SK-N-DZ (cell line): ENCODE results near the gene PLEKHA7.
A peak's percentile ranks its signal among the peaks of the same experiment; 100 is the strongest.
"Not testable (repeated sequence)": the region's sequence is repeated elsewhere in the genome, so short reads cannot be mapped to it uniquely, and the experiment has no call there.

Experiments
- DNase-seq: peaks from one replicate; pipeline ENCODE4 v3.0.0-alpha.2; 2015; ENCODE audit warnings: low spot score

PLEKHA7 gene

GRCh38 chr11:16942342-16942741, 71.9 kb downstream of the PLEKHA7 start:
- no peak for DNase-seq

GRCh38 chr11:16941935-16942334, 72.3 kb downstream of the PLEKHA7 start:
- no peak for DNase-seq

DNA sequence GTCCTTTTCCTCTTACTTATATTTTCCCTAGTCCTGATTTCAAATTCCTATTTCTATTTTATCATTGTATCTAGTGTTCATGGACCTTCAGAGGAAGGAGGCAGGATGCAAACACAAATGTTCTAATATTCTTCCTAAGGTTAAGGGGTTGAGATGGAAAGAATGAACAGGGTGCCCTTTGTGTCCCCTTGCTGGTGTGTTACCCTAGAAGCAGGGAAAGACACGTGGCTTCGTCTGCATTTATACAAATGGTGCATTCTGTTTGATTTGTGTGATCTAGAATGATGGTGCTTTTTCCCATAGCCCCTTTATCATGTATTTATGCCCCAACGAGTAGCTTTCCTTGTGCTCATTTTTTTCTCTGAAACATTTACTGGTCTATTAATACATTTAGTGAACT, 76.2 kb downstream of the PLEKHA7 start:
- no peak for DNase-seq

GRCh38 chr11:16936643-16937042, 77.6 kb downstream of the PLEKHA7 start:
- no peak for DNase-seq

DNA sequence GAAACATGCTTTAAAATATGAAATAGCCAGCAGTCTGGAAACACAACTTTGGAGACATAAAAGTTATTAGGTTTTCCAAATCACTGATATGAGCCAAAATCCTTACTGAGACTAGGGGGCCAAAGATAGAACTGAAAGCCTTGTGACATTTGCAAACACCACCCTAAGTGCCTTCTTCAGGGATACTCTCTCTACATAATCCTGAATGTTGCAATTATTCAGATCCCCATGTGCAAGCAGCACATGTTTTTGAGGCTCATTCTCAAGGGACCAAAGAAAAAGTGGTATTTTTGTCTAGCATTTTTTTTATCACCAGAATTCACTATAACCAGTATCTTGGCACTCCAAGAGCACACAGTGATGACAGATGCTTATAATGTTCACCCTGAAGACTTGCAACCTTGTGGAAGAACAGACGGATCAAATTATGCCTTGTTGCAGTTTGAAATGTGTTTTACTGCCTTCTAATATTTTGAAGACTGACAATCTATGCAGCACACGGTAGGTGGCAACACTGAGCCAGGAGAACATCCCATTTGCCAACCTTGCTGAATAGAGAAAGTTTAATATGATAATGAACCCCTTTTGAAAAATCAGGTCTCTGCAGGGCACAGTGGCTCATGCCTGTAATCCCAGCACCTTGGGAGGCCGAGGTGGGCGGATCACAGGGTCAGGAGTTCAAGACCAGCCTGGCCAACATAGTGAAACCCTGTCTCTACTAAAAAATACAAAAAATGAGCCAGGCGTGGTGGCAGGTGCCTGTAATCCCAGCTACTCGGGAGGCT, 78.5 kb downstream of the PLEKHA7 start:
- DNase-seq: peak; percentile 43

DNA sequence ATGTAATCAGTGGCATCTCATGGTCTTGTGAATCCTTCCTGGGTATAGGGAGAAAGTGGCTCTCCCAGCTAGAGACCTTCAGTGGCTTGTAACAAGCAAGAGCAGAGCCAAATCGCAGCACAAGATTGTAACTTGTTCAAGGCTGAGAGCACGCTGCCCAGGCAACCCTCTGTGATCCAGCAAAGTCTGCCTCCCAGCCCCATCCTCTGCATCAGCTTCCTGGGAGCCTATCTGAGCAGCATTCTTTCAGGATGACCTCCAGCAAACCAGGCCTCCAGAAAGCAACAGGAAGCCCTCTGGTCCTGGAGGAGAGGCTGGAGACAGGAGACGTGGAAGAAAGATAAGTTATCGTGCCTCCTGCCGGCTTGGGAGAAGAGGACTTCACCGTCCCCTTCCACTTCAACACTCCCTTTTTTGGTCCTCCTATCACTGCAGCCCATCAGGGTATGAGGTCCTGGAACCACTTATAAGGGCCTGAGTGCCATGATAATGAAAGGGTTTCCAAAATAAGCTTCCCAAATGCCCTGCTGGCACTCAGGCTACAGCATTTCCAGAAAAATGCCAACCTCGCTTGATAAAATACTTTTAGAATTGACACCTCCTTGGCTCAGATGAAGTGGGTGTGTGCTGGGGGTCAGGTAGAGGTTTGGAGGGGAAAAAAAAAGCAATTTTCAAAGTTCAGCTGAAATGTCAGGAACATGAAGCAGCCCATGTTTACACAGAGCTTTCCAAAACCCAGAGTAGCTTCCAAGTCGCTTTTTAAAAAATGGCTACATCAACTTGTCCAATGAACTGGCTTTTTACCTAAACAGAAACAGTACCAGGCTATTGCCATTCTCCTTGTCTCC, 80.2 kb downstream of the PLEKHA7 start:
- no peak for DNase-seq

GRCh38 chr11:16933291-16933690, 80.9 kb downstream of the PLEKHA7 start:
- DNase-seq: no peak

GRCh38 chr11:16928044-16928443, 86.2 kb downstream of the PLEKHA7 start:
- DNase-seq: no peak

DNA sequence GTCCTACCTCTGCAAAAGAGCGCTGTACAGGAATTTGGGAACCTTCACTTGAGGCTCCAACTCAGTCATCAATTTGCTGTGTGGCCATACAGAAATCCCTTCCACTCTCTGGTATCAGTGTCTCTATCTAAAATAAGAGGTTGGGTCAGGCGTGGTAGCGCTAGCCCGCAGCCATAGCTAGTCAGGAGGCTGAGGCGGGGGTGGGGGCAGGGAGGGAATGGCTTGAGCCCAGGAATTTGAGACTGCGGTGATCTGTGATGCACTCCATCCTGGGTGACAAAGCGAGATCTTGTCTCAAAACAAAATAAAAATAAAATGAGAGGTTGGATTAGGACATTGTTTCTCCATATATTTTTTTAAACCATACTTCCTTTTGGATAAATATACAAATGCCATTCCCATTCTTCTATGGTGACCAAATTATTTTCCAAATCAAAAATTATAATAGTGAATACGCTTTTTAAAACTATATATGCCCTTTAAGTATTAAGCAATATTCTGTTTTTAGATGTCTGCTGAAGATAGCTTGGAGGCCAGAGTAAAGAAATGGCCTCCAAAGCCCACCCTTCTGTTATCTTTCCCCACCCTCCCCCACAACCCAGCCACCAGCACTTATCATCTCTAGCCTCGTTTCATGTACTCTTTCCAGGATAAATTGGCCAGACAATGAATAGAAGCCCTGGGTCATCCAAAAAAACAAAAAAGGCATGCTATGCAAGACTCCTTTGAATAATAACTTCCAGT, 87.2 kb downstream of the PLEKHA7 start:
- DNase-seq: no peak

DNA sequence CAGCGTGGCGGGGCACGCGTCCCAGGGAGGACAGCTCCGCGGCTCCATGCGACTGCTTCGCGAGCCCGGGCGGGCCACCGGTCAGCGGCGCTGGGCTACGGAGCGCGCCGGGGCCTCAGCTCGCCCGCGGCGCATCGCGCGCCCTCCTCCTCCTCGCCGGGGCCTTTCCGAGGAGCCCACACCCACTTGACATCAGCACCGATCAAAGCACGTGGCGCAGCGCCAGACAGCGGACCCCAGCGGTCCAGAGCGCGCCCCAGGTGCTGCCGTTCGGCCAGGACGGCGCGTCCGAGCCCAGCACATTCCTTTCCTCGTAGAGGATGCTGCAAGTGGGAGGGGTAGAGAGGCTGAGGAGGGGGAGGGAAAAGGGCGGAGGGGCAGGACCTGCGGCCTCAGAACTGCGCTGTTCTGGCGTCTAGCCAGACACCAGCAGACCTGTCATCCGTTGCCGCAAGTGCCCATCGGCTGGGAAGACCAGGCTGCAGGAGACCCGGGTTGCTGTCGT, 88.6 kb downstream of the PLEKHA7 start:
- DNase-seq: peak; percentile 67

- DNase-seq: no peak
These were observed 89.2 kb downstream of the PLEKHA7 start for GRCh38 chr11:16924826-16925560.

DNA sequence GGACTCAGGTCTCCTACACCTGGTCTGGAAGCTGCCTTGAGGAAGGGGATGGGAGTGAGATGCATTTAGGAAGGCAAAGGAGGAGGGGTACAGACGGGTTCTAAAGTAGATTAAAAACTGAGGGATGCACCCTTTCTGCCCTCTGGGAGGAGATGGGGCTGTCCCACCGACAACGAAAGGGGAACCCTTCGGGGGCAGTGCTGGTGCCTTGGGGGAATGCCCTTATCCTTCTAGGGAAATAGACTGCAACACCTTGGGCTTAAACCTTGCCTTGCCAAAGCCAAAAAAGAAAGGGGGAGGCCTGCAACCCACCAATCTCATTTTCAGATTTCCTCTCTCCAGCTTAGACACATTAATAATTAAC, 89.8 kb downstream of the PLEKHA7 start:
- DNase-seq: no peak

- no peak for DNase-seq
These were observed 90.2 kb downstream of the PLEKHA7 start for GRCh38 chr11:16923987-16924386.

GRCh38 chr11:16921668-16922067, 92.5 kb downstream of the PLEKHA7 start:
- no peak for DNase-seq

DNA sequence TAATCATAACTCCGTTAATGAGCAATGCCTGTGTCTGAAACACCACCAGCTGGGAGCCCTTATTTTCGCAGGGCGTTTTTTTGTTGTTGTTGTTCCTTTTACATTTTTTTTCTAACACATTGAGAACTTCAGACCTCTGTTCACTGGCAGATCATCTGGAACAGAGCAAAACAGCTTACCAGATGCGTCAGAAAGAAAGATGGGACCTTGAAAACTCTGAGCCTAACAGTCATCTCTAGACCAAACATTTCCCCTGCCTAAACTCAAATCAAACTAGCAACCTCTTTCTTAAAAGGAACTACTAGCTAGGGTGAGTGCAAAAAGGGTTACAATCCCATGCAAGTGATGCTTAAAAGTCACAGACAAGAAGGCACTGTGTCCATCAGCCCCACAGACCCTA, 93.2 kb downstream of the PLEKHA7 start:
- no peak for DNase-seq

GRCh38 chr11:16920559-16920958, 93.7 kb downstream of the PLEKHA7 start:
- no peak for DNase-seq

GRCh38 chr11:16918543-16919182, 95.6 kb downstream of the PLEKHA7 start:
- DNase-seq: not testable (repeated sequence)

DNA sequence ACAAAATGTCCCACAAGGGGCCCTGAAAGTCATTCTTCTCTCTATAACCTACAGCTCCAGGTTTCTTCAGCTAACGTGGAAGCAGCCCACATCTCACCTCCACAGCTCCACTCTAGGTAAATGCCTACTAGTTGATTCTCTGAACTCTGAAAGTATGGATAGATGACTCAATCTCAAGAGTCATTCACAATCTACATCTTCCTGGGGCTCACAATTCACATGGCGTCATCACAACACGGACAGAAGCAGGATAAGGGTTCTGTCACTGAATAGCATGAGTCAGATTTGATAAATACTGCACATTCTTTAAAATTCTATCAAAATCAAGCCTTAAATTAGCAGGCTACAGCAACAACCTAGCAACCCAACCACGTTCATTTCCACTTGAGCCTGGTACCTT, 96.3 kb downstream of the PLEKHA7 start:
- DNase-seq: no peak

- no peak for DNase-seq
These were observed 101.5 kb downstream of the PLEKHA7 start for GRCh38 chr11:16912692-16913111.

DNA sequence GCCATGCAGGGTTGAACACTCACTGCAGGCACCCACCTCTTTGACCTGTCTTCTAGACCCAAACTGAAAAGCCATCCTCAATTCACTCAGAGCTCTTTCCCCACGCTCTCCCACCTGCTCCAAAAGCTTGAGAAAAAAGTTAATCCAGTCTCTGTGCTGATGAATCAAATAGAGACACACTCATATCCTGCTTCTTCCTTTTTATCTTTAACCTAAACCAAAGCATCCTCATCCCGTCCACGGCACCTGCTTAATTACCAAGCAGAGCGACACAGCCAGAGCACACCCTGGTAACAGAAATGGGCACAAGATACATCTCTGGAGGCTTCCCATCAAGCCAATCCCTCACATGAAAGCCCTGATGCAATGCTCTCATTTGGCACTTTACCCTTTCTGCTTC, 102.6 kb downstream of the PLEKHA7 start:
- no peak for DNase-seq

DNA sequence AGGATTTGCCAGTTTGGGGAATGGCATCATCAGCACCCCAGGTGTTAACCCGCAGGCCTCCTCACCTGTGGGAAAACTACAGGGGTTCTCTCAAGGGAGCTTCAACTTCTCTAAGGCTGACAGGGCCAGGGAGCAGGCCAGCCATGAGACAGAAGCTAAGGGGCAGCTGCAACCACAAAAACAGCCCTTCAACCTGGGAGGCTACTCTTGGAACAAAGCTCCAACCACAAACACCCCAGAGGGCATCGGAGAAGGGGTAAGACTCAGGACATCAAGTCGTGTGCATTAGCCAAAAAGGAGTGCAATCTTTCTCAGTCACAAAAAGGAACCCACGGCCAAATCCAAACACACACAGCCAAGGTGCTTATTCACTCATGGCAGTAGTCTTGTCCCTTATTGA, 103.0 kb downstream of the PLEKHA7 start:
- no peak for DNase-seq
